H1 (cell line): ENCODE data around the gene VAV2. TPM values are rescaled to one million over a fixed set of nuclear protein-coding genes. Genes with fewer than 3 reads are reported as not detected.

Experiments
- CTCF ChIA-PET: fragments of 300-600 bp; sonication (Branson Sonifier 250); formaldehyde crosslinking; loops from one replicate; lab custom pipeline; 2021; ENCODE audit not compliant: partially characterized antibody; lab: Charles Lee
- POLR2A ChIA-PET: fragments of 300-600 bp; sonication (Branson Sonifier 250); formaldehyde crosslinking; loops from one replicate; lab custom pipeline; 2021; ENCODE audit warnings: inconsistent platforms; ENCODE audit not compliant: partially characterized antibody; lab: Charles Lee
- DNase-seq, 2 experiments: peaks; one replicate each; pipeline versions ENCODE4 v3.0.0 to v3.0.0-alpha.2; 2010 to 2022; ENCODE audit warnings: low spot score in 2 of 2, low read depth in 1 of 2, mixed read lengths in 1 of 2
- FAIRE-seq: peaks from 2 replicates; lab custom pipeline; 2011; peaks lifted over from hg19 to GRCh38; lab: Jason Lieb, UNC
- H2AFZ ChIP-seq: 2 replicates; pipeline ENCODE4 v1.8.1; 2012; ENCODE audit warnings: low read length, inconsistent platforms
- H2AK5ac ChIP-seq: 2 replicates; pipeline ENCODE4 v1.6.1; 2013; ENCODE audit warnings: low read depth, low read length
- H2BK120ac ChIP-seq: replicated peaks from 2 replicates; pipeline ENCODE3; 2013; ENCODE audit warnings: low read depth, low read length, inconsistent platforms
- H2BK12ac ChIP-seq: 2 replicates; pipeline ENCODE4 v1.6.1; 2013; ENCODE audit warnings: low read depth, low read length
- H2BK15ac ChIP-seq: 2 replicates; pipeline ENCODE4 v1.6.1; 2013; ENCODE audit warnings: low read length
- H2BK20ac ChIP-seq: 2 replicates; pipeline ENCODE4 v1.6.1; 2013; ENCODE audit warnings: low read length
- H2BK5ac ChIP-seq: 2 replicates; pipeline ENCODE4 v1.6.1; 2013; ENCODE audit warnings: low read depth, low read length
- H3K14ac ChIP-seq: 2 replicates; pipeline ENCODE4 v1.6.1; 2013; ENCODE audit warnings: inconsistent platforms; ENCODE audit not compliant: insufficient read length
- H3K18ac ChIP-seq: 2 replicates; pipeline ENCODE4 v1.6.1; 2013; ENCODE audit warnings: low read length; ENCODE audit errors: extremely low read depth
- H3K23ac ChIP-seq: 2 replicates; pipeline ENCODE4 v1.6.1; 2013; ENCODE audit warnings: inconsistent platforms; ENCODE audit not compliant: insufficient read length
- H3K23me2 ChIP-seq: 2 replicates; pipeline ENCODE4 v1.6.1; 2013; ENCODE audit warnings: low read depth, low read length
- H3K27ac ChIP-seq: 2 replicates; pipeline ENCODE4 v1.6.1; 2011; ENCODE audit warnings: low read depth, low read length, inconsistent platforms
- H3K27me3 ChIP-seq, 4 experiments: replicated peaks in 1 of 4; 1 replicate in 1 of 4; 2 replicates in 3 of 4; pipeline versions ENCODE4 v1.6.1 to v1.8.1; 2011 to 2013; ENCODE audit warnings: low read length in 3 of 4, mild to moderate bottlenecking in 3 of 4, inconsistent platforms in 2 of 4, mixed read lengths in 2 of 4, moderate library complexity in 1 of 4; ENCODE audit not compliant: control insufficient read depth in 3 of 4, insufficient read depth in 3 of 4; ENCODE audit errors: extremely low read depth in 1 of 4
- H3K36me3 ChIP-seq, 4 experiments: 2 replicates each; pipeline versions ENCODE4 v1.6.1 to v1.8.1; 2011 to 2013; ENCODE audit warnings: mild to moderate bottlenecking in 4 of 4, low read length in 3 of 4, moderate library complexity in 2 of 4, control low read depth in 1 of 4, inconsistent platforms in 1 of 4; ENCODE audit not compliant: insufficient read depth in 4 of 4, control insufficient read depth in 2 of 4
- H3K4ac ChIP-seq: replicated peaks from 2 replicates; pipeline ENCODE3; 2013; ENCODE audit warnings: low read length, low read depth, mixed read lengths, inconsistent platforms; ENCODE audit not compliant: insufficient read length
- H3K4me1 ChIP-seq, 4 experiments: replicated peaks in 1 of 4; 1 replicate in 1 of 4; 2 replicates in 3 of 4; pipeline versions ENCODE4 v1.6.1 to v1.8.1; 2011 to 2013; ENCODE audit warnings: low read length in 3 of 4, inconsistent platforms in 2 of 4, mixed read lengths in 1 of 4; ENCODE audit not compliant: insufficient read depth in 4 of 4, control insufficient read depth in 3 of 4
- H3K4me2 ChIP-seq, 2 experiments: 2 replicates each; pipeline versions ENCODE4 v1.6.1 to v1.8.1; 2011 to 2013; ENCODE audit warnings: low read depth in 2 of 2, low read length in 2 of 2, control low read depth in 1 of 2, inconsistent platforms in 1 of 2, mild to moderate bottlenecking in 1 of 2; ENCODE audit not compliant: insufficient read depth in 1 of 2
- H3K4me3 ChIP-seq, 4 experiments: fragments of 200-600, 300-600 bp in 1 of 4; sonication (generic), shearing (Covaris generic), sonication (Bioruptor Twin) in 1 of 4; 2 replicates each; pipeline versions ENCODE4 v1.5.1 to v1.8.1; 2011 to 2016; ENCODE audit warnings: low read length in 4 of 4, low read depth in 3 of 4, control low read depth in 2 of 4, inconsistent platforms in 2 of 4, mild to moderate bottlenecking in 2 of 4, mixed read lengths in 1 of 4, moderate library complexity in 1 of 4; ENCODE audit not compliant: insufficient read depth in 2 of 4; ENCODE audit errors: extremely low read depth in 1 of 4
- H3K56ac ChIP-seq: replicated peaks from 2 replicates; pipeline ENCODE3; 2013; ENCODE audit warnings: low read depth, mild to moderate bottlenecking, mixed read lengths, low read length, inconsistent platforms; ENCODE audit not compliant: insufficient read length
- H3K79me1 ChIP-seq: 2 replicates; pipeline ENCODE4 v1.6.1; 2013; ENCODE audit warnings: low read depth, low read length, control low read depth
- H3K79me2 ChIP-seq, 2 experiments: 2 replicates each; pipeline versions ENCODE4 v1.6.1 to v1.8.1; 2012 to 2013; ENCODE audit warnings: low read length in 2 of 2, mild to moderate bottlenecking in 2 of 2, inconsistent platforms in 1 of 2; ENCODE audit not compliant: insufficient read depth in 2 of 2, control insufficient read depth in 1 of 2
- H3K9ac ChIP-seq, 4 experiments: replicated peaks in 1 of 4; 1 replicate in 1 of 4; 2 replicates in 3 of 4; pipeline versions ENCODE4 v1.6.1 to v1.8.1; 2011 to 2013; ENCODE audit warnings: low read depth in 3 of 4, low read length in 3 of 4, control low read depth in 2 of 4, mild to moderate bottlenecking in 2 of 4, moderate library complexity in 2 of 4, inconsistent platforms in 1 of 4; ENCODE audit errors: extremely low read depth in 1 of 4
- H3K9me3 ChIP-seq, 2 experiments: 2 replicates each; pipeline versions ENCODE4 v1.6.1 to v1.8.1; 2012 to 2013; ENCODE audit warnings: mild to moderate bottlenecking in 2 of 2, moderate library complexity in 2 of 2, control low read depth in 1 of 2, inconsistent platforms in 1 of 2, low read depth in 1 of 2, low read length in 1 of 2, mixed read lengths in 1 of 2; ENCODE audit not compliant: insufficient read depth in 2 of 2
- H4K20me1 ChIP-seq, 2 experiments: replicated peaks in 1 of 2; 2 replicates each; pipeline versions ENCODE3 to v1.8.1; 2011 to 2013; ENCODE audit warnings: inconsistent platforms in 2 of 2, low read length in 2 of 2, mild to moderate bottlenecking in 1 of 2; ENCODE audit not compliant: insufficient read depth in 2 of 2, control insufficient read depth in 1 of 2
- H4K5ac ChIP-seq: 2 replicates; pipeline ENCODE4 v1.6.1; 2013; ENCODE audit warnings: low read length, low read depth, mixed read lengths, inconsistent platforms; ENCODE audit not compliant: insufficient read length
- H4K8ac ChIP-seq: 2 replicates; pipeline ENCODE4 v1.8.0; 2013; ENCODE audit warnings: mild to moderate bottlenecking, moderate library complexity, low read length, inconsistent platforms; ENCODE audit not compliant: insufficient read depth; ENCODE audit errors: extremely low read depth
- H4K91ac ChIP-seq: replicated peaks from 2 replicates; pipeline ENCODE3; 2013; ENCODE audit warnings: low read length, mixed read lengths, inconsistent platforms; ENCODE audit not compliant: insufficient read length
- CTCF ChIP-seq, 3 experiments: IDR thresholded peaks; 1 replicate in 2 of 3; 2 replicates in 1 of 3; pipeline versions ENCODE4 v1.5.1 to v1.6.1; 2011; ENCODE audit warnings: low read length in 3 of 3, mild to moderate bottlenecking in 3 of 3, inconsistent platforms in 2 of 3, low read depth in 1 of 3, moderate library complexity in 1 of 3; ENCODE audit not compliant: insufficient read depth in 1 of 3; ENCODE audit errors: control extremely low read depth in 1 of 3
- EZH2 ChIP-seq: fragments of 200-600 bp; sonication (generic); IDR thresholded peaks from 2 replicates; pipeline ENCODE4 v1.7.1; 2012; ENCODE audit warnings: low read depth, mild to moderate bottlenecking, moderate library complexity, low read length, inconsistent platforms; ENCODE audit not compliant: severe bottlenecking
- TAF7 ChIP-seq: optimal IDR thresholded peaks from 2 replicates; pipeline ENCODE3; 2011; ENCODE audit warnings: low read depth, mild to moderate bottlenecking, inconsistent platforms, low read length, moderate library complexity, borderline replicate concordance
- WGBS, 2 experiments: shearing (Covaris generic) in 1 of 2; methylation state at CpG; one replicate each; pipeline versions ENCODE4 v1.1.6 to v1.1.7; 2013 to 2015; ENCODE audit warnings: low lambda C conversion rate in 2 of 2, mixed read lengths in 2 of 2, inconsistent platforms in 1 of 2, low coverage in 1 of 2, missing lambda C conversion rate in 1 of 2; ENCODE audit not compliant: insufficient replicate concordance in 2 of 2, insufficient coverage in 1 of 2, insufficient read length in 1 of 2; ENCODE audit errors: extremely low coverage in 1 of 2, missing lambda C conversion rate in 1 of 2; 5-methylcytosine and 5-hydroxymethylcytosine counted together
- polyA plus RNA-seq, 7 experiments: library from polyadenylated mRNA; depleted of rRNA in 3 of 7; stranded (reverse) in 5 of 7; unstranded in 2 of 7; fragments of >200 nt in 5 of 7; fragments of 200-250 nt in 2 of 7; gene quantifications; 1 replicate in 5 of 7; 2 replicates in 1 of 7; 4 replicates in 1 of 7; pipeline versions ENCODE4 v1.2.1 to v1.2.3, GENCODE V29; 2011 to 2013; ENCODE audit warnings: missing spikeins in 2 of 7, mixed read lengths in 2 of 7
- total RNA-seq: library from RNA; stranded (reverse); fragmentation: NEBNext Ultra II Directional; extraction: Animal tissue kit (Norgen Biotek cat#: 25700); gene quantifications from 2 replicates; pipeline ENCODE4 v1.2.1, GENCODE V29; 2021

Gene VAV2
- total and polyA plus RNA-seq, 2 of the 8 experiments (the other 6 are each of a cell fraction or from before 2014, with no cell fraction given): 13.6 to 37.6 TPM

- Histone ChIP-seq H3K4me1 (peaks cover 0 to 4% (median 4%) of the 10 kb centered on the region in 4 experiments; a peak in 5 of 7 replicates), H2BK15ac (no peak overlapping the region), H3K27ac (no peak overlapping the region), H2BK120ac (no peak overlapping the region), H4K91ac (no peak overlapping the region), H3K79me2 (no peaks in the 10 kb centered on the region), H3K23ac (no peak overlapping the region), H3K14ac (no peak overlapping the region), H2AK5ac (no peak overlapping the region), H2BK20ac (no peak overlapping the region), H3K4me3 (no peak overlapping the region), H3K4ac (no peak overlapping the region), H3K9ac (no peak overlapping the region), H2BK12ac (no peak overlapping the region), H3K9me3 (no peaks in the 10 kb centered on the region), H3K27me3 (no peaks in the 10 kb centered on the region), H3K36me3 (peaks cover 3 to 21% (median 8%) of the 10 kb centered on the region in 4 experiments; a peak in 7 of 8 replicates), H3K23me2 (peaks cover 4% of the 10 kb centered on the region), H2BK5ac (no peak overlapping the region), H3K56ac (no peak overlapping the region), H4K8ac (no peak overlapping the region), H3K18ac (no peak overlapping the region), H3K79me1 (no peaks in the 10 kb centered on the region), H4K20me1 (peaks cover 0 to 10% of the 10 kb centered on the region in 2 experiments), H2AFZ (no peak overlapping the region), H4K5ac (no peak overlapping the region), H3K4me2 (no peak overlapping the region)
- TF ChIP-seq CTCF (IDR thresholded peaks at IDR 0.05; ENCODE audit: control extremely low read depth in 1 of 3, insufficient read depth in 1 of 3, low read depth in 1 of 3, low read length in 3 of 3): no peak
- TF ChIP-seq EZH2: no peak
- TF ChIP-seq TAF7: no peak
- ChIA-PET POLR2A (interaction anchor here (0.7 to 2.3 kb wide), 4 partner anchors 12 to 1545 kb away, joined by 3 to 11 read pairs (median 4); partner anchors contain the start of gene WDR5), CTCF (interaction anchor here (0.5 to 1.9 kb wide), 7 partner anchors 12 to 340 kb away, joined by 3 to 10 read pairs (median 3); no protein-coding TSS in a partner anchor)
- FAIRE-seq: no peak
- 93% methylated on average over 7 of the region's 7 CpGs; no CpG with 5 or more reads in 1 of the 2 experiments for WGBS, 2 experiments
- no peak for DNase-seq
Observed at GRCh38 chr9:134027561-134027960, 35.4 kb upstream of the VAV2 start.
